ENCODE data around the gene SLC25A31.
A peak's percentile ranks its signal among the peaks of the same experiment; 100 is the strongest.

The SLC25A31 gene

DNA sequence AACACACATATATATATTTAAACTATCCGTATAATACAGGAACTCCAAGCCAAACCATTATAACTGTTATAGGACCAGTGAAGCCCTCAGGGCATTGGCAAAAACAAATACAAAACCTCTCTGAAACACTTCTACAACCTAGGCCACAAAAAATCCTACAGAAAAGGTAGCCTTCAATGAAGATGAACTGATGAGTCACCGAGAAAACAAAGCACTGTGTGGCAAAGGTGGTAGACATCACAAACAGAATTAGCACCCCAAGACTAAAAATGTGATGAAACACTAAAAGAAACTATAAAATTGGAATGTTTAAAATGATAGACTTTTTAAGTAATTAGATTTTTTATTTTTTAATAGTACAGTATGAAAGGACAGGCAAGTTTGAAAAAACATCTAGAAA, 46.4 kb downstream of the SLC25A31 start:
- TF ChIP-seq, protein P1, sequence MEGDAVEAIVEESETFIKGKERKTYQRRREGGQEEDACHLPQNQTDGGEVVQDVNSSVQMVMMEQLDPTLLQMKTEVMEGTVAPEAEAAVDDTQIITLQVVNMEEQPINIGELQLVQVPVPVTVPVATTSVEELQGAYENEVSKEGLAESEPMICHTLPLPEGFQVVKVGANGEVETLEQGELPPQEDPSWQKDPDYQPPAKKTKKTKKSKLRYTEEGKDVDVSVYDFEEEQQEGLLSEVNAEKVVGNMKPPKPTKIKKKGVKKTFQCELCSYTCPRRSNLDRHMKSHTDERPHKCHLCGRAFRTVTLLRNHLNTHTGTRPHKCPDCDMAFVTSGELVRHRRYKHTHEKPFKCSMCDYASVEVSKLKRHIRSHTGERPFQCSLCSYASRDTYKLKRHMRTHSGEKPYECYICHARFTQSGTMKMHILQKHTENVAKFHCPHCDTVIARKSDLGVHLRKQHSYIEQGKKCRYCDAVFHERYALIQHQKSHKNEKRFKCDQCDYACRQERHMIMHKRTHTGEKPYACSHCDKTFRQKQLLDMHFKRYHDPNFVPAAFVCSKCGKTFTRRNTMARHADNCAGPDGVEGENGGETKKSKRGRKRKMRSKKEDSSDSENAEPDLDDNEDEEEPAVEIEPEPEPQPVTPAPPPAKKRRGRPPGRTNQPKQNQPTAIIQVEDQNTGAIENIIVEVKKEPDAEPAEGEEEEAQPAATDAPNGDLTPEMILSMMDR (conservative IDR thresholded peaks at IDR 0.05; ENCODE audit: low read depth, low read length), result no peak
- H3K4me3 ChIP-seq (ENCODE audit: low read depth, low read length), result no peak overlapping the region

DNA sequence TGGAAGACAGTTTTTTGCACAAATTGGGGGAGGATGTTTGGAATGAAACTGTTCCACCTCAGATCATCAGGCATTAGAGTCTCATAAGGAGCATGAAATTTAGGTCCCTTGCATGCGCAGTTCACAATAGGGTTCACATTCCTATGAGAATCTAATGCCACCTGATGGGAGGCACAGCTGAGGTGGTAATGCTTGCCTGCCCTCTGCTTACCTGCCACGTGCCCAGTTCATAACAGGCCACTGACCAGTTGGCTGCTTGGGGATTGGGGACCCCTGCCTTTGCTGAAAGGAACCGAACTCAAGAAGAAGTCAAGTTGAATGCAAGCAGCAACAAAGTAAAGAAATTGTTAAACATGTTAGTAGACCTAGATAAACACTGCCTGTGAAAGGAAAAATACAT, 47.3 kb downstream of the SLC25A31 start:
- TF ChIP-seq, protein P1 (conservative IDR thresholded peaks at IDR 0.05; ENCODE audit: low read depth, low read length), result no peak
- no peak for DNase-seq (ENCODE audit: low read depth)
- H3K4me3 ChIP-seq (ENCODE audit: low read depth, low read length), result no peak overlapping the region

More for the DNA sequence above, 46.4 kb downstream of the SLC25A31 start:
- DNase-seq (ENCODE audit: low read depth), result no peak

DNA sequence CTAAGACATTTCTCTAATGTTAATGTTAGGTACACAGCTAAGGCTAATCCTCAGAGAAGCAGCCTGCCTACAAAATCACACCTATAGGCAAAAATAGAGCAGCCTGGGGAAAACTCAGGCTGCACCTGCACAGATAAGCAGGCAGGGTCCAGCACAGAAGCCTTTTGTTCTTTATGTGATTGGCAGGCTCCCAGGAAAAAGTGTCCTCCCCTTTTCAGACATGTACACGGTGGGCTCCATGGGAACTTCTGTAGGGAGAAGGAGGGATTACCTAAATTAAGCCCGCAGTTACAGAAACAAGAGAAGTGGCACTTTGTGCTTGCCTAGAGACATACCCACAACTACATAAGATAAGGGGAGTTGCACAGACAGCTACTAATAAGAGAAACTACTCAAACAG, 47.9 kb downstream of the SLC25A31 start:
- TF ChIP-seq, protein P1 (conservative IDR thresholded peaks at IDR 0.05; ENCODE audit: low read depth, low read length), result no peak
- no peak overlapping the region for H3K4me3 ChIP-seq (ENCODE audit: low read depth, low read length)
- no peak for DNase-seq (ENCODE audit: low read depth)

DNA sequence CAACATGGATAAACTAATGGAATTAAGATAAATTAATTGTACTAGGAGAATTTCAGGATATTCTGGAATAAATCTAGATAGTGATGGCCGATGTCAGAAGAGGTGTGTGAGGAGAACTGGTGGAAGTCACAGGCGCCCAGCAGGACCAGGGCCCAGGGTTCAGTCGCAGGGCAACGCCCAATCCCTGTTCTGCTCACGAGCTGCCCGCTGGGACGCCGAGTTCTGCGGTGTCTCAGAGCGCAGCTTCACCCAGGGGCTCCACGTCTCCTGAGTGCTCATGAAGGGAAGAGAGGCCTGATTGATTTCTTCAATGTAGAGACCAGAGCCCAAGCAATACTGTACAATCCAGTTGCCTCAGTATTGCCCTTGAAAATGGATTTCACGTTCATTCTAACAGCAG, 50.4 kb downstream of the SLC25A31 start:
- TF ChIP-seq, protein P1 (conservative IDR thresholded peaks at IDR 0.05; ENCODE audit: low read depth, low read length), result no peak
- H3K4me3 ChIP-seq (ENCODE audit: low read depth, low read length), result no peak overlapping the region

DNA sequence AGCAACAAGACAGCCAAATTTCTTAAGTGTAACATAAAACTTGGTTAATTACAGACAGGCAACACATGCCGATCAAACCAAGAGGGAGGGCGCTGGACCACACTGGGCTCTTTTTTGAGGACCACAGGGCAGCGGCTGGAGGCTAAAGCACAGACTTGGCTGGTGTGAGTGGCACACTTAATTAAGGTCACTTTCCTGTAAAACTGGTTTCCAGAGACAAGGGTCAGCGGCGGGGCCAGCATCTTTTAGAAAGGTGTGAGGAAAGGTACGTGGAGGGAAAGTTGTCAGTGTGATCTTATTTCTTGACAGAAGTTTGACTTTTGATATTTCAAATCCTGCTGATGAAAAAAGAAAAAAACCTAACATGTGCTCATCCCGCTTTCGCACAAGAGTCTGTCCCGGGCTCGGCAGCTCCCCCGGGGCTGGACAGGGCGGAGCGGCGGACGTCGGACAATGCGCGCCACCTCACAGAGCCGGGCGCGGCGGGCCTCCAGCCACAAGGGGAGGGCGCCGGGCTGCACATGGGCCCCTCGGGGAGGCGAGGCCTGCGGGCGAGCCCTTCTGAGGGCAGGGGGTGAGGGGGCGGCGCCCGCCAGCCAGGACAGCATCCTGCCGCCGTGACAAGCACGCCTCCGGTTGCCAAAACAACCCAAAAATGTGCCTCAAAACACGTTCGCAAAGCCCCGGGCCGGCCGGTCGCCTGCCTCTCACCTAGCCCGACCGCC, 51.3 kb downstream of the SLC25A31 start:
- peak; percentile 43 for DNase-seq (ENCODE audit: low read depth)
- peak overlapping the region; percentile 77 for H3K4me3 ChIP-seq (ENCODE audit: low read depth, low read length)
- TF ChIP-seq, protein P1 (conservative IDR thresholded peaks at IDR 0.05; ENCODE audit: low read depth, low read length), result no peak

More for the DNA sequence above, 50.4 kb downstream of the SLC25A31 start:
- DNase-seq (ENCODE audit: low read depth), result no peak

DNA sequence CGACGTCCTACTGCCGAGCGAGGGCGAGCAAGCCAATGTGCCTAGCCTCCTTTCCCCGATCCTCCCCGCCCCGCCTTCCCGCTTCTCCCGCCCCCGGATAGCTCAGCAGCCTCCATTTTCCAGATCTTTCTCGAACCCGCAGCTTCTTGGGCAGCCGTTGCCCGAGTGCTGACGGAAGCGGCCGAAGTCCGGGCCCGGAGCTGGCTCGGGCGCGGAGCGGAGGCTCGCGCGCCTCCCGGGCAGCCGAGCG, 51.8 kb downstream of the SLC25A31 start:
- peak overlapping the region; percentile 77 for H3K4me3 ChIP-seq (ENCODE audit: low read depth, low read length)
- peak; percentile 86 for DNase-seq (ENCODE audit: low read depth)
- TF ChIP-seq, protein P1 (conservative IDR thresholded peaks at IDR 0.05; ENCODE audit: low read depth, low read length), result no peak

All from choroid plexus epithelial cell (primary cell).